Bronchial epithelial cell (primary cell): Measurements from ENCODE around the gene STH. TPM values are rescaled to one million over a fixed set of nuclear protein-coding genes. Genes with fewer than 3 reads are reported as not detected.
"Not testable (repeated sequence)": the region's sequence is repeated elsewhere in the genome, so short reads cannot be mapped to it uniquely, and the experiment has no call there.

Experiments
- DNase-seq: peaks from one replicate; pipeline ENCODE4 v3.0.0-alpha.2; 2010; ENCODE audit warnings: low read depth
- FAIRE-seq: peaks from 2 replicates; lab custom pipeline; 2011; peaks lifted over from hg19 to GRCh38; lab: Jason Lieb, UNC
- H3K27me3 ChIP-seq: 2 replicates; pipeline ENCODE4 v1.5.1; 2011; ENCODE audit warnings: low read length; ENCODE audit not compliant: control insufficient read depth, insufficient read depth
- H3K36me3 ChIP-seq: 2 replicates; pipeline ENCODE4 v1.5.1; 2011; ENCODE audit warnings: low read length; ENCODE audit not compliant: control insufficient read depth, insufficient read depth
- H3K4me3 ChIP-seq: 2 replicates; pipeline ENCODE4 v1.5.1; 2011; ENCODE audit warnings: mild to moderate bottlenecking, low read depth, low read length, control low read depth
- CTCF ChIP-seq: IDR thresholded peaks from 2 replicates; pipeline ENCODE4 v1.5.1; 2011; ENCODE audit warnings: mild to moderate bottlenecking, moderate library complexity, low read length, control low read depth, inconsistent platforms; ENCODE audit not compliant: insufficient read depth, severe bottlenecking
- total RNA-seq: library from RNA; depleted of rRNA; stranded (reverse); fragments of >200 nt; gene quantifications from 2 replicates; pipeline ENCODE4 v1.2.1, GENCODE V29; 2014

The STH gene
- total RNA-seq, 1 donor from 2014 or later: not detected

GRCh38 chr17:46002311-46002972, 3.4 kb downstream of the STH start:
- DNase-seq: peak; percentile 24
- no peak for FAIRE-seq

GRCh38 chr17:46002973-46003316, 3.9 kb downstream of the STH start:
- no peak for FAIRE-seq

More at GRCh38 chr17:46002311-46002972, 3.4 kb downstream of the STH start:
- TF ChIP-seq CTCF: peak; percentile 86
- H3K27me3 ChIP-seq: no peaks in the 10 kb centered on the region
- no peaks in the 10 kb centered on the region for H3K36me3 ChIP-seq
- no peak overlapping the region for H3K4me3 ChIP-seq

GRCh38 chr17:46003907-46004748, 5.1 kb downstream of the STH start:
- Histone ChIP-seq H3K4me3 (no peak overlapping the region), H3K27me3 (no peaks in the 10 kb centered on the region), H3K36me3 (no peaks in the 10 kb centered on the region)
- FAIRE-seq (peak; percentile 18), DNase-seq (no peak)
- TF ChIP-seq CTCF: no peak

More at GRCh38 chr17:46002973-46003316, 3.9 kb downstream of the STH start:
- DNase-seq: no peak
- no peak for TF ChIP-seq CTCF
- Histone ChIP-seq H3K27me3 (no peaks in the 10 kb centered on the region), H3K36me3 (no peaks in the 10 kb centered on the region), H3K4me3 (no peak overlapping the region)

- not testable (repeated sequence) for H3K27me3 ChIP-seq, FAIRE-seq, H3K4me3 ChIP-seq, DNase-seq, H3K36me3 ChIP-seq
Measured at GRCh38 chr17:46006082-46006481, 7.0 kb downstream of the STH start.

- Histone ChIP-seq H3K27me3 (peaks cover 2% of the 10 kb centered on the region), H3K4me3 (no peak overlapping the region), H3K36me3 (no peaks in the 10 kb centered on the region)
- FAIRE-seq (no peak), DNase-seq (no peak)
- TF ChIP-seq CTCF: no peak
Measured at GRCh38 chr17:46007461-46007965, 8.5 kb downstream of the STH start.

- H3K36me3 ChIP-seq: no peaks in the 10 kb centered on the region
- peaks cover 2% of the 10 kb centered on the region for H3K27me3 ChIP-seq
- no peak for TF ChIP-seq CTCF
- H3K4me3 ChIP-seq: no peak overlapping the region
- FAIRE-seq: no peak
- no peak for DNase-seq
Measured at GRCh38 chr17:46008591-46008990, 9.5 kb downstream of the STH start.
